GM12892 (cell line): ENCODE results near the gene HSPB3.

ENCODE experiments used
- POLR2A ChIP-seq: IDR thresholded peaks from 2 replicates; pipeline ENCODE4 v1.6.1; 2011; ENCODE audit warnings: low read depth, low read length, control low read depth
- POLR2AphosphoS5 ChIP-seq: IDR thresholded peaks from 2 replicates; pipeline ENCODE4 v1.6.1; 2011; ENCODE audit warnings: low read depth, low read length, control low read depth
- TAF1 ChIP-seq: IDR thresholded peaks from 2 replicates; pipeline ENCODE4 v1.6.1; 2011; ENCODE audit warnings: low read depth, mild to moderate bottlenecking, control low read depth, low read length, borderline replicate concordance

GRCh38 chr5:54463713-54464112 is 8.2 kb downstream of the HSPB3 start:
- no peak for TF ChIP-seq TAF1
- no peak for TF ChIP-seq POLR2A
- no peak for TF ChIP-seq POLR2AphosphoS5
